GM18511 (cell line): ENCODE measurements around the gene CCDC3.

Experiments used
- ATAC-seq: cut with Tn5 transposase; IDR thresholded peaks from one replicate; pipeline ENCODE4 v1.9.1; 2021; ENCODE audit warnings: mild to moderate bottlenecking, moderate library complexity; ENCODE audit not compliant: unreplicated experiment

The CCDC3 gene

GRCh38 chr10:12927896-12928295, 73.6 kb downstream of the CCDC3 start:
- no peak for ATAC-seq

GRCh38 chr10:12925845-12926244, 75.7 kb downstream of the CCDC3 start:
- ATAC-seq = no peak

- no peak for ATAC-seq
Observed at GRCh38 chr10:12924911-12925310, 76.6 kb downstream of the CCDC3 start.

GRCh38 chr10:12922117-12922900, 79.2 kb downstream of the CCDC3 start:
- ATAC-seq = no peak

GRCh38 chr10:12921163-12921562, 80.3 kb downstream of the CCDC3 start:
- no peak for ATAC-seq

GRCh38 chr10:12919574-12919973, 81.9 kb downstream of the CCDC3 start:
- ATAC-seq = no peak

GRCh38 chr10:12916587-12916986, 84.9 kb downstream of the CCDC3 start:
- no peak for ATAC-seq

GRCh38 chr10:12915637-12916168, 85.8 kb downstream of the CCDC3 start:
- ATAC-seq = no peak

GRCh38 chr10:12914111-12914510, 87.4 kb downstream of the CCDC3 start:
- ATAC-seq = no peak

- ATAC-seq = no peak
Observed at GRCh38 chr10:12911795-12912194, 89.7 kb downstream of the CCDC3 start.

GRCh38 chr10:12910835-12911234, 90.7 kb downstream of the CCDC3 start:
- ATAC-seq = no peak

- ATAC-seq = no peak
Observed at GRCh38 chr10:12909836-12910185, 91.7 kb downstream of the CCDC3 start.

GRCh38 chr10:12909182-12909835, 92.2 kb downstream of the CCDC3 start:
- no peak for ATAC-seq

GRCh38 chr10:12908773-12909172, 92.7 kb downstream of the CCDC3 start:
- ATAC-seq = no peak

GRCh38 chr10:12907656-12908055, 93.9 kb downstream of the CCDC3 start:
- no peak for ATAC-seq

- no peak for ATAC-seq
Observed at GRCh38 chr10:12906051-12906541, 95.4 kb downstream of the CCDC3 start.

GRCh38 chr10:12905067-12905466, 96.4 kb downstream of the CCDC3 start:
- ATAC-seq = no peak

- no peak for ATAC-seq
Observed at GRCh38 chr10:12902851-12903358, 98.6 kb downstream of the CCDC3 start.

- ATAC-seq = no peak
Observed at GRCh38 chr10:12902135-12902572, 99.4 kb downstream of the CCDC3 start.

- no peak for ATAC-seq
Observed at GRCh38 chr10:12899546-12899945, 102.0 kb downstream of the CCDC3 start.

GRCh38 chr10:12898271-12898670, 103.2 kb downstream of the CCDC3 start:
- no peak for ATAC-seq

GRCh38 chr10:12897278-12897677, 104.2 kb downstream of the CCDC3 start:
- ATAC-seq = no peak
